Ascending aorta (tissue), 2 donors: ENCODE results near the gene RTEL1. TPM values are rescaled to one million over a fixed set of nuclear protein-coding genes. Genes with fewer than 3 reads are reported as not detected.
A peak's percentile ranks its signal among the peaks of the same experiment; 100 is the strongest.

ENCODE experiments used
- DNase-seq, 2 donors: peaks; one replicate each; pipeline ENCODE4 v3.0.0-alpha.2; 2019; ENCODE audit warnings: low spot score in 2 of 2
- H3K27ac ChIP-seq, 2 donors: fragments of 200-600 bp; sonication (generic); one replicate each; pipeline ENCODE4 v1.5.1; 2016 to 2017; ENCODE audit warnings: mild to moderate bottlenecking in 1 of 2
- H3K27me3 ChIP-seq: fragments of 200-600 bp; sonication (generic); one replicate; pipeline ENCODE4 v1.5.1; 2017
- H3K36me3 ChIP-seq, 2 donors: fragments of 200-600 bp; sonication (generic); one replicate each; pipeline ENCODE4 v1.5.1; 2016
- H3K4me1 ChIP-seq, 2 donors: fragments of 200-600 bp; sonication (generic); one replicate each; pipeline ENCODE4 v1.5.1; 2016 to 2017; ENCODE audit warnings: mild to moderate bottlenecking in 1 of 2
- H3K4me3 ChIP-seq, 2 donors: fragments of 200-600 bp; sonication (generic); one replicate each; pipeline ENCODE4 v1.5.1; 2016 to 2017; ENCODE audit warnings: mild to moderate bottlenecking in 1 of 2
- H3K9me3 ChIP-seq, 2 donors: fragments of 200-600 bp; sonication (generic); one replicate each; pipeline ENCODE4 v1.5.1; 2016
- CTCF ChIP-seq, 3 experiments: fragments of 200-600 bp in 2 of 3; fragments of 450-650 bp in 1 of 3; sonication (generic) in 2 of 3; IDR thresholded peaks; one replicate each; pipeline ENCODE4 v1.5.1; 2016 to 2019; ENCODE audit warnings: antibody characterized with exemption in 3 of 3, mild to moderate bottlenecking in 1 of 3, moderate library complexity in 1 of 3
- intact Hi-C: fragments of 100-400 bp; cut with DNase I; formaldehyde crosslinking; loops from one replicate; pipeline ENCODE4 v1.15.1; 2023
- total RNA-seq: library from RNA; depleted of rRNA; stranded (reverse); fragments of >200 nt; gene quantifications from one replicate; pipeline ENCODE4 v1.1.0, GENCODE V29; 2016

Gene RTEL1
- total RNA-seq, 1 donor from 2014 or later: 80.6 TPM

- H3K36me3 ChIP-seq: peaks cover 8 to 23% of the 10 kb centered on the region in 2 donors
- DNase-seq: no peak
- intact Hi-C loops: no loop called here
- H3K27ac ChIP-seq: peak overlapping the region in 1 of 2 donors; percentile 7
- H3K9me3 ChIP-seq: no peaks in the 10 kb centered on the region
- no peaks in the 10 kb centered on the region for H3K27me3 ChIP-seq
- peaks cover 0 to 11% of the 10 kb centered on the region in 2 donors for H3K4me1 ChIP-seq
- no peak for TF ChIP-seq CTCF (IDR thresholded peaks at IDR 0.05)
- no peak overlapping the region for H3K4me3 ChIP-seq
Measured at GRCh38 chr20:63690003-63690897, 32.1 kb downstream of the RTEL1 start.

GRCh38 chr20:63690898-63691710 is 33.0 kb downstream of the RTEL1 start:
- Histone ChIP-seq H3K4me1 (peaks cover 0 to 4% of the 10 kb centered on the region in 2 donors), H3K36me3 (peaks cover 9 to 29% of the 10 kb centered on the region in 2 donors), H3K4me3 (no peak overlapping the region), H3K27me3 (no peaks in the 10 kb centered on the region), H3K9me3 (no peaks in the 10 kb centered on the region), H3K27ac (peak overlapping the region in 1 of 2 donors; percentile 26)
- no peak for DNase-seq
- no peak for TF ChIP-seq CTCF (IDR thresholded peaks at IDR 0.05)
- intact Hi-C loops: no loop called here

- TF ChIP-seq CTCF (IDR thresholded peaks at IDR 0.05): no peak
- Histone ChIP-seq H3K4me1 (peaks cover 1 to 4% of the 10 kb centered on the region in 2 donors), H3K27ac (peak overlapping the region in 1 of 2 donors; percentile 26), H3K27me3 (no peaks in the 10 kb centered on the region), H3K36me3 (peaks cover 9 to 29% of the 10 kb centered on the region in 2 donors), H3K4me3 (no peak overlapping the region), H3K9me3 (no peaks in the 10 kb centered on the region)
- no peak for DNase-seq
- intact Hi-C loops: no loop called here
Measured at GRCh38 chr20:63691711-63692435, 33.8 kb downstream of the RTEL1 start.

GRCh38 chr20:63692436-63693082 is 34.4 kb downstream of the RTEL1 start:
- no peaks in the 10 kb centered on the region for H3K9me3 ChIP-seq
- H3K27me3 ChIP-seq: no peaks in the 10 kb centered on the region
- no peak for TF ChIP-seq CTCF (IDR thresholded peaks at IDR 0.05)
- no peak overlapping the region for H3K4me3 ChIP-seq
- H3K4me1 ChIP-seq: peaks cover under 1 to 8% of the 10 kb centered on the region in 2 donors
- intact Hi-C loops: no loop called here
- H3K27ac ChIP-seq: no peak overlapping the region
- peaks cover 9 to 29% of the 10 kb centered on the region in 2 donors for H3K36me3 ChIP-seq
- no peak for DNase-seq
